OCI-LY7 (cell line): ENCODE measurements around the gene EP400.

Experiments used
- EZH2phosphoT487 ChIP-seq: fragments of 200-600 bp; sonication (generic); IDR thresholded peaks from 2 replicates; pipeline ENCODE4 v1.6.1; 2018; ENCODE audit warnings: low read depth, borderline replicate concordance, mild to moderate bottlenecking, mixed run types, antibody characterized with exemption, low read length, moderate library complexity, mixed read lengths
- TF ChIP-seq, protein P1 (sequence below): fragments of 200-600 bp; sonication (generic); conservative IDR thresholded peaks from 2 replicates; pipeline ENCODE4 v1.5.1; 2014; ENCODE audit warnings: mild to moderate bottlenecking, antibody characterized with exemption, low read length, moderate library complexity, mixed read lengths

DNA sequence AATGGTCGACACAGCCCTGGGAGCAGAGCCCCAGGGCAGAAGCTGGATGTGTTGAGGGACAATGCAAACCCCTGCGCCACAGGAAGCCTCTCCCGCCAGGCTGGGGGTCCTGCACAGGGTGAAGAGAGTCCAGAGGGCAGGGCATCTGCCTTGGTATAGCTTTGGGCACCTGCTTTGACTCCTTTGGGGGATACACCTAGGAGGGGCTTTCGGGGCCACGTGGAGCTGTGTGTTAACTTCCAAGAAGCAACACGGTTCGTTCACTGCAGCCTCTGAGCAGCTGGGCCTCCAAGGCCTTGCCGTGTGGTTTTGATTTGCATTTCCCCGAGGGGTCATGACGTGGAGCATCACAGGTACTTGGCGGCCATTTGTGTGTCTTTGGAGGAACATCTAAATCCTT, 26.5 kb upstream of the EP400 start:
- TF ChIP-seq, protein P1, sequence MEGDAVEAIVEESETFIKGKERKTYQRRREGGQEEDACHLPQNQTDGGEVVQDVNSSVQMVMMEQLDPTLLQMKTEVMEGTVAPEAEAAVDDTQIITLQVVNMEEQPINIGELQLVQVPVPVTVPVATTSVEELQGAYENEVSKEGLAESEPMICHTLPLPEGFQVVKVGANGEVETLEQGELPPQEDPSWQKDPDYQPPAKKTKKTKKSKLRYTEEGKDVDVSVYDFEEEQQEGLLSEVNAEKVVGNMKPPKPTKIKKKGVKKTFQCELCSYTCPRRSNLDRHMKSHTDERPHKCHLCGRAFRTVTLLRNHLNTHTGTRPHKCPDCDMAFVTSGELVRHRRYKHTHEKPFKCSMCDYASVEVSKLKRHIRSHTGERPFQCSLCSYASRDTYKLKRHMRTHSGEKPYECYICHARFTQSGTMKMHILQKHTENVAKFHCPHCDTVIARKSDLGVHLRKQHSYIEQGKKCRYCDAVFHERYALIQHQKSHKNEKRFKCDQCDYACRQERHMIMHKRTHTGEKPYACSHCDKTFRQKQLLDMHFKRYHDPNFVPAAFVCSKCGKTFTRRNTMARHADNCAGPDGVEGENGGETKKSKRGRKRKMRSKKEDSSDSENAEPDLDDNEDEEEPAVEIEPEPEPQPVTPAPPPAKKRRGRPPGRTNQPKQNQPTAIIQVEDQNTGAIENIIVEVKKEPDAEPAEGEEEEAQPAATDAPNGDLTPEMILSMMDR, result no peak
- TF ChIP-seq EZH2phosphoT487, result no peak
